H1 (cell line): ENCODE data around the gene AANAT.

ENCODE experiments used
- CEBPB ChIP-seq: IDR thresholded peaks from 2 replicates; pipeline ENCODE4 v1.6.1; 2012; ENCODE audit warnings: low read depth, low read length
- CHD1 ChIP-seq: IDR thresholded peaks from 2 replicates; pipeline ENCODE4 v1.6.1; 2012; ENCODE audit warnings: low read depth, low read length, improper control_type of control experiment
- EZH2 ChIP-seq: fragments of 200-600 bp; sonication (generic); IDR thresholded peaks from 2 replicates; pipeline ENCODE4 v1.7.1; 2012; ENCODE audit warnings: low read depth, mild to moderate bottlenecking, moderate library complexity, low read length, inconsistent platforms; ENCODE audit not compliant: severe bottlenecking
- FOSL1 ChIP-seq: IDR thresholded peaks from 2 replicates; pipeline ENCODE4 v1.6.1; 2011; ENCODE audit warnings: mild to moderate bottlenecking, low read depth, low read length, moderate library complexity; ENCODE audit not compliant: insufficient read depth
- NRF1 ChIP-seq: IDR thresholded peaks from 2 replicates; pipeline ENCODE4 v1.6.1; 2011; ENCODE audit warnings: mild to moderate bottlenecking, low read depth, low read length, improper control_type of control experiment
- TF ChIP-seq, protein P1 (sequence below), 3 experiments: IDR thresholded peaks; 1 replicate in 2 of 3; 2 replicates in 1 of 3; pipeline versions ENCODE4 v1.5.1 to v1.6.1; 2011; ENCODE audit warnings: low read length in 3 of 3, mild to moderate bottlenecking in 3 of 3, inconsistent platforms in 2 of 3, low read depth in 1 of 3, moderate library complexity in 1 of 3; ENCODE audit not compliant: insufficient read depth in 1 of 3; ENCODE audit errors: control extremely low read depth in 1 of 3
- TF ChIP-seq, protein P2 (sequence below): IDR thresholded peaks from 2 replicates; pipeline ENCODE4 v1.6.1; 2011; ENCODE audit warnings: low read depth, mild to moderate bottlenecking, low read length; ENCODE audit not compliant: insufficient read depth

GRCh38 chr17:76474238-76474637 lies 6.8 kb downstream of the AANAT start:
- TF ChIP-seq, protein P1, sequence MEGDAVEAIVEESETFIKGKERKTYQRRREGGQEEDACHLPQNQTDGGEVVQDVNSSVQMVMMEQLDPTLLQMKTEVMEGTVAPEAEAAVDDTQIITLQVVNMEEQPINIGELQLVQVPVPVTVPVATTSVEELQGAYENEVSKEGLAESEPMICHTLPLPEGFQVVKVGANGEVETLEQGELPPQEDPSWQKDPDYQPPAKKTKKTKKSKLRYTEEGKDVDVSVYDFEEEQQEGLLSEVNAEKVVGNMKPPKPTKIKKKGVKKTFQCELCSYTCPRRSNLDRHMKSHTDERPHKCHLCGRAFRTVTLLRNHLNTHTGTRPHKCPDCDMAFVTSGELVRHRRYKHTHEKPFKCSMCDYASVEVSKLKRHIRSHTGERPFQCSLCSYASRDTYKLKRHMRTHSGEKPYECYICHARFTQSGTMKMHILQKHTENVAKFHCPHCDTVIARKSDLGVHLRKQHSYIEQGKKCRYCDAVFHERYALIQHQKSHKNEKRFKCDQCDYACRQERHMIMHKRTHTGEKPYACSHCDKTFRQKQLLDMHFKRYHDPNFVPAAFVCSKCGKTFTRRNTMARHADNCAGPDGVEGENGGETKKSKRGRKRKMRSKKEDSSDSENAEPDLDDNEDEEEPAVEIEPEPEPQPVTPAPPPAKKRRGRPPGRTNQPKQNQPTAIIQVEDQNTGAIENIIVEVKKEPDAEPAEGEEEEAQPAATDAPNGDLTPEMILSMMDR (IDR thresholded peaks at IDR 0.05; ENCODE audit: control extremely low read depth in 1 of 3, insufficient read depth in 1 of 3, low read depth in 1 of 3, low read length in 3 of 3) = no peak
- no peak for TF ChIP-seq FOSL1
- TF ChIP-seq, protein P2, sequence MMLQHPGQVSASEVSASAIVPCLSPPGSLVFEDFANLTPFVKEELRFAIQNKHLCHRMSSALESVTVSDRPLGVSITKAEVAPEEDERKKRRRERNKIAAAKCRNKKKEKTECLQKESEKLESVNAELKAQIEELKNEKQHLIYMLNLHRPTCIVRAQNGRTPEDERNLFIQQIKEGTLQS = no peak
- no peak for TF ChIP-seq CHD1
- no peak for TF ChIP-seq EZH2
- TF ChIP-seq CEBPB = no peak
- no peak for TF ChIP-seq NRF1
